HepG2 (cell line): ENCODE results near the gene MS4A3. TPM values are rescaled to one million over a fixed set of nuclear protein-coding genes. Genes with fewer than 3 reads are reported as not detected.

Experiments used
- ATAC-seq: fragments of 200-7000 bp; cut with Tn5 transposase; 3 replicates; pipeline ENCODE4 v1.9.1; 2020; ENCODE audit warnings: mild to moderate bottlenecking, moderate library complexity
- BruUV-seq: library from RNA; stranded (reverse); fragments of 400-500 nt; replicated peaks from 2 replicates; lab custom pipeline; 2021; lab: Mats Ljungman, UMichigan
- CTCF ChIA-PET: fragments of 300-600 bp; formaldehyde crosslinking; extraction: SDS; loops from one replicate; lab custom pipeline; 2021; ENCODE audit warnings: low total read pairs, inconsistent platforms, low intra/inter-chr PET ratio; lab: Yijun Ruan, JAX
- POLR2A ChIA-PET: fragments of 350-600 bp; sonication (Branson Sonifier 250); formaldehyde crosslinking; loops from one replicate; lab custom pipeline; 2020; ENCODE audit warnings: antibody characterized with exemption, inconsistent platforms; lab: Yijun Ruan, JAX
- DNase-seq: peaks from one replicate; pipeline ENCODE4 v3.0.0-alpha.2; 2015; ENCODE audit warnings: low spot score
- FAIRE-seq: peaks from 3 replicates; lab custom pipeline; 2011; peaks lifted over from hg19 to GRCh38; lab: Jason Lieb, UNC
- H2AFZ ChIP-seq: one replicate; pipeline ENCODE4 v1.6.1; 2011; ENCODE audit warnings: low read length, inconsistent platforms
- H3K27ac ChIP-seq: fragments of 300-600 bp; 3 replicates; pipeline ENCODE4 v1.8.0; 2011; ENCODE audit warnings: mixed run types, mild to moderate bottlenecking, mixed read lengths, low read length, inconsistent platforms; ENCODE audit not compliant: insufficient read depth; ENCODE audit errors: extremely low read length
- H3K27me3 ChIP-seq, 2 experiments: fragments of 200-600 bp in 1 of 2; 2 replicates in 1 of 2; 3 replicates in 1 of 2; pipeline versions ENCODE4 v1.6.0 to v1.8.0; 2011; ENCODE audit warnings: low read length in 2 of 2, mild to moderate bottlenecking in 2 of 2, moderate library complexity in 2 of 2, inconsistent platforms in 1 of 2; ENCODE audit not compliant: insufficient read depth in 2 of 2, control insufficient read depth in 1 of 2
- H3K36me3 ChIP-seq, 2 experiments: fragments of 200-600 bp in 1 of 2; replicated peaks in 1 of 2; 2 replicates in 1 of 2; 3 replicates in 1 of 2; pipeline versions ENCODE4 v1.5.1 to v1.8.0; 2011; ENCODE audit warnings: low read length in 2 of 2, inconsistent platforms in 1 of 2; ENCODE audit not compliant: insufficient read depth in 2 of 2, control insufficient read depth in 1 of 2
- H3K4me1 ChIP-seq: 2 replicates; pipeline ENCODE4 v1.5.1; 2012; ENCODE audit warnings: low read length, inconsistent platforms; ENCODE audit not compliant: insufficient read depth
- H3K4me2 ChIP-seq: 2 replicates; pipeline ENCODE4 v1.6.0; 2011; ENCODE audit warnings: low read depth, low read length, inconsistent platforms
- H3K4me3 ChIP-seq, 3 experiments: fragments of 200-600 bp in 1 of 3; sonication (generic), shearing (Covaris generic) in 1 of 3; replicated peaks in 1 of 3; 2 replicates each; pipeline ENCODE4 v1.5.1; 2011 to 2016; ENCODE audit warnings: low read length in 3 of 3, inconsistent platforms in 2 of 3, low read depth in 2 of 3, mild to moderate bottlenecking in 2 of 3, control low read depth in 1 of 3, mixed read lengths in 1 of 3; ENCODE audit not compliant: insufficient read depth in 1 of 3
- H3K79me2 ChIP-seq: one replicate; pipeline ENCODE4 v1.6.1; 2011; ENCODE audit warnings: low read length, inconsistent platforms; ENCODE audit not compliant: insufficient read depth
- H3K9ac ChIP-seq: 2 replicates; pipeline ENCODE4 v1.6.0; 2011; ENCODE audit warnings: mild to moderate bottlenecking, low read depth, low read length, inconsistent platforms; ENCODE audit not compliant: insufficient read depth
- H3K9me3 ChIP-seq: 2 replicates; pipeline ENCODE4 v1.5.1; 2012; ENCODE audit warnings: mild to moderate bottlenecking, low read length
- H4K20me1 ChIP-seq: 2 replicates; pipeline ENCODE4 v1.6.0; 2011; ENCODE audit warnings: inconsistent platforms, mild to moderate bottlenecking, low read length, moderate library complexity; ENCODE audit not compliant: insufficient read depth
- BCL6 ChIP-seq: IDR thresholded peaks from 2 replicates; pipeline ENCODE4 v1.6.1; 2016; ENCODE audit warnings: missing genetic modification reagents, missing compliant biosample characterization
- CEBPB ChIP-seq: IDR thresholded peaks from 2 replicates; pipeline ENCODE4 v1.6.1; 2011; ENCODE audit warnings: low read depth, low read length, improper control_type of control experiment, borderline replicate concordance
- KLF12 ChIP-seq: sonication (generic); formaldehyde crosslinking; IDR thresholded peaks from 2 replicates; pipeline ENCODE4 v1.4.0; 2020; ENCODE audit warnings: missing genetic modification reagents, borderline replicate concordance
- KLF6 ChIP-seq: IDR thresholded peaks from 2 replicates; pipeline ENCODE4 v1.8.0; 2016; ENCODE audit warnings: missing biosample characterization, missing genetic modification reagents
- NFE2L2 ChIP-seq: fragments of 150-350 bp; IDR thresholded peaks from 2 replicates; pipeline ENCODE4 v1.6.1; 2014; ENCODE audit warnings: low read length
- NR2F6 ChIP-seq, 2 experiments: IDR thresholded peaks; 2 replicates each; pipeline ENCODE4 v1.6.1; 2016; ENCODE audit warnings: antibody characterized with exemption in 1 of 2, mild to moderate bottlenecking in 1 of 2
- PCBP1 ChIP-seq: fragments of 200-400 bp; formaldehyde crosslinking; IDR thresholded peaks from 2 replicates; pipeline ENCODE4 v1.6.1; 2017; ENCODE audit warnings: mild to moderate bottlenecking, low read depth, low read length, borderline replicate concordance
- ZMAT3 ChIP-seq: sonication (generic); formaldehyde crosslinking; conservative IDR thresholded peaks from 2 replicates; pipeline ENCODE4 v1.7.0; 2021; ENCODE audit warnings: missing genetic modification reagents
- ZNF121 ChIP-seq: sonication (generic); formaldehyde crosslinking; IDR thresholded peaks from 2 replicates; pipeline ENCODE4 v1.5.0; 2020; ENCODE audit warnings: mild to moderate bottlenecking, missing genetic modification reagents
- ZNF552 ChIP-seq: sonication (generic); formaldehyde crosslinking; IDR thresholded peaks from 2 replicates; pipeline ENCODE4 v1.9.0; 2022; ENCODE audit warnings: missing genetic modification reagents, mild to moderate bottlenecking, borderline replicate concordance
- WGBS: methylation state at CpG from one replicate; pipeline ENCODE4 v1.1.6; 2017; ENCODE audit warnings: low lambda C conversion rate; 5-methylcytosine and 5-hydroxymethylcytosine counted together
- in situ Hi-C: cut with HindIII; loops from 2 replicates; pipeline ENCODE4 v1.10.0; 2017; ENCODE audit warnings: low pct_unique_long_range_greater_than_20kb; ENCODE audit not compliant: extremely low pct_ligation_motif_present
- intact Hi-C: fragments of 100-400 bp; cut with micrococcal nuclease; formaldehyde crosslinking; loops from one replicate; pipeline ENCODE4 v1.10.0; 2022; ENCODE audit not compliant: unreplicated experiment
- polyA plus RNA-seq, 8 experiments: library from polyadenylated mRNA; depleted of rRNA in 3 of 8; stranded (reverse) in 7 of 8; unstranded in 1 of 8; fragments of >200 nt; fragmentation: Illumina TruSeq in 4 of 8; extraction: Trizol in 4 of 8; gene quantifications; 2 replicates each; pipeline versions ENCODE4 v1.2.1 to v1.2.3, GENCODE V29; 2011 to 2016; ENCODE audit warnings: low read depth in 4 of 8, missing spikeins in 1 of 8, mixed read lengths in 1 of 8; ENCODE audit not compliant: insufficient read depth in 1 of 8
- total RNA-seq, 5 experiments: library from RNA; depleted of rRNA; stranded (reverse); fragments of >200 nt; fragmentation: Illumina TruSeq; extraction: Trizol; gene quantifications; 2 replicates each; pipeline ENCODE4 v1.2.3, GENCODE V29; 2016; ENCODE audit warnings: low read depth in 1 of 5
- TF ChIP-seq, protein P1 (sequence below): IDR thresholded peaks from 2 replicates; pipeline ENCODE4 v1.6.1; 2016
- TF ChIP-seq, protein P2 (sequence below), 2 experiments: sonication (generic) in 1 of 2; formaldehyde crosslinking in 1 of 2; IDR thresholded peaks; 2 replicates each; pipeline versions ENCODE4 v1.4.0 to v1.6.1; 2018 to 2020; ENCODE audit warnings: missing genetic modification reagents in 2 of 2, borderline replicate concordance in 1 of 2, low read depth in 1 of 2, mild to moderate bottlenecking in 1 of 2, missing biosample characterization in 1 of 2
- TF ChIP-seq, protein P3 (sequence below): sonication (generic); formaldehyde crosslinking; IDR thresholded peaks from 2 replicates; pipeline ENCODE4 v1.5.1; 2020; ENCODE audit warnings: mild to moderate bottlenecking, missing genetic modification reagents
- TF ChIP-seq, protein P4 (sequence below): sonication (generic); formaldehyde crosslinking; IDR thresholded peaks from 2 replicates; pipeline ENCODE4 v1.5.1; 2020; ENCODE audit warnings: missing genetic modification reagents, mild to moderate bottlenecking, borderline replicate concordance
- TF ChIP-seq, protein P5 (sequence below): IDR thresholded peaks from 2 replicates; pipeline ENCODE4 v1.6.1; 2012; ENCODE audit warnings: low read depth, low read length, improper control_type of control experiment
- TF ChIP-seq, protein P6 (sequence below): sonication (generic); formaldehyde crosslinking; IDR thresholded peaks from 2 replicates; pipeline ENCODE4 v1.5.0; 2020; ENCODE audit warnings: missing genetic modification reagents, mild to moderate bottlenecking, borderline replicate concordance

The MS4A3 gene
- total and polyA plus RNA-seq, 2 of the 13 experiments (the other 11 are each of a cell fraction or from before 2014, with no cell fraction given), result not detected

DNA sequence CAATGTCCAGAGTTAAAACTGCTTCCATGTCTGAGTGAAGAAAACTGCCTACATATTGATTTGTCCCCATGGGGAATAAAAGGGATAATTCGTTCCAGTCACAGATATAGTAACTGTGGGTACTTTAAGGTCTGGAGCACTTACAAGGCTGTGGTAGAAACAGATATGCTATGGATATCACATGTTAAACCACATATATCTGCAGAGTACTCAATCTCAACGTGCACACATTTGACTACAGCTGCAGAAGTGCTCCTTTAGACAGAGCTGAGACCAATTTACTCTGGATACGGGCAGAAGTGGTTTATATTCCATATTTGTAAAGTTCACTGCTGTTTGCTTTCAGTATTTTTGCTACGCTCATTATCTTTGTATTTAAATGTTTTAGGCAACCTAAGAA, 22.3 kb downstream of the MS4A3 start:
- no peaks in the 10 kb centered on the region for H3K79me2 ChIP-seq
- no peaks in the 10 kb centered on the region for H4K20me1 ChIP-seq
- H3K4me1 ChIP-seq, result no peaks in the 10 kb centered on the region
- in situ Hi-C loops (no loop called here), intact Hi-C loops (no loop called here)
- no peak for ATAC-seq
- no TSS peak for BruUV-seq
- no peak overlapping the region for H3K4me3 ChIP-seq
- no peak for DNase-seq
- H3K4me2 ChIP-seq, result no peak overlapping the region
- H2AFZ ChIP-seq, result no peak overlapping the region
- CTCF ChIA-PET, result no interaction called here
- no peak overlapping the region for H3K9ac ChIP-seq
- no peaks in the 10 kb centered on the region for H3K27me3 ChIP-seq
- WGBS, result 4% methylated on average over 4 of the region's 4 CpGs
- FAIRE-seq, result no peak
- H3K36me3 ChIP-seq, result no peaks in the 10 kb centered on the region
- no peaks in the 10 kb centered on the region for H3K9me3 ChIP-seq
- POLR2A ChIA-PET, result no interaction called here
- no peak overlapping the region for H3K27ac ChIP-seq
- TF ChIP-seq, protein P1, sequence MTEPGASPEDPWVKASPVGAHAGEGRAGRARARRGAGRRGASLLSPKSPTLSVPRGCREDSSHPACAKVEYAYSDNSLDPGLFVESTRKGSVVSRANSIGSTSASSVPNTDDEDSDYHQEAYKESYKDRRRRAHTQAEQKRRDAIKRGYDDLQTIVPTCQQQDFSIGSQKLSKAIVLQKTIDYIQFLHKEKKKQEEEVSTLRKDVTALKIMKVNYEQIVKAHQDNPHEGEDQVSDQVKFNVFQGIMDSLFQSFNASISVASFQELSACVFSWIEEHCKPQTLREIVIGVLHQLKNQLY, result no peak
- TF ChIP-seq ZNF552, result no peak
- no peak for TF ChIP-seq KLF12 (CRISPR knock-in tag)
- no peak for TF ChIP-seq ZNF121
- TF ChIP-seq, protein P2, sequence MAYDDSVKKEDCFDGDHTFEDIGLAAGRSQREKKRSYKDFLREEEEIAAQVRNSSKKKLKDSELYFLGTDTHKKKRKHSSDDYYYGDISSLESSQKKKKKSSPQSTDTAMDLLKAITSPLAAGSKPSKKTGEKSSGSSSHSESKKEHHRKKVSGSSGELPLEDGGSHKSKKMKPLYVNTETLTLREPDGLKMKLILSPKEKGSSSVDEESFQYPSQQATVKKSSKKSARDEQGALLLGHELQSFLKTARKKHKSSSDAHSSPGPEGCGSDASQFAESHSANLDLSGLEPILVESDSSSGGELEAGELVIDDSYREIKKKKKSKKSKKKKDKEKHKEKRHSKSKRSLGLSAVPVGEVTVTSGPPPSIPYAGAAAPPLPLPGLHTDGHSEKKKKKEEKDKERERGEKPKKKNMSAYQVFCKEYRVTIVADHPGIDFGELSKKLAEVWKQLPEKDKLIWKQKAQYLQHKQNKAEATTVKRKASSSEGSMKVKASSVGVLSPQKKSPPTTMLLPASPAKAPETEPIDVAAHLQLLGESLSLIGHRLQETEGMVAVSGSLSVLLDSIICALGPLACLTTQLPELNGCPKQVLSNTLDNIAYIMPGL (CRISPR knock-in tag; IDR thresholded peaks at IDR 0.05; ENCODE audit: borderline replicate concordance in 1 of 2, low read depth in 1 of 2), result no peak
- TF ChIP-seq, protein P3, sequence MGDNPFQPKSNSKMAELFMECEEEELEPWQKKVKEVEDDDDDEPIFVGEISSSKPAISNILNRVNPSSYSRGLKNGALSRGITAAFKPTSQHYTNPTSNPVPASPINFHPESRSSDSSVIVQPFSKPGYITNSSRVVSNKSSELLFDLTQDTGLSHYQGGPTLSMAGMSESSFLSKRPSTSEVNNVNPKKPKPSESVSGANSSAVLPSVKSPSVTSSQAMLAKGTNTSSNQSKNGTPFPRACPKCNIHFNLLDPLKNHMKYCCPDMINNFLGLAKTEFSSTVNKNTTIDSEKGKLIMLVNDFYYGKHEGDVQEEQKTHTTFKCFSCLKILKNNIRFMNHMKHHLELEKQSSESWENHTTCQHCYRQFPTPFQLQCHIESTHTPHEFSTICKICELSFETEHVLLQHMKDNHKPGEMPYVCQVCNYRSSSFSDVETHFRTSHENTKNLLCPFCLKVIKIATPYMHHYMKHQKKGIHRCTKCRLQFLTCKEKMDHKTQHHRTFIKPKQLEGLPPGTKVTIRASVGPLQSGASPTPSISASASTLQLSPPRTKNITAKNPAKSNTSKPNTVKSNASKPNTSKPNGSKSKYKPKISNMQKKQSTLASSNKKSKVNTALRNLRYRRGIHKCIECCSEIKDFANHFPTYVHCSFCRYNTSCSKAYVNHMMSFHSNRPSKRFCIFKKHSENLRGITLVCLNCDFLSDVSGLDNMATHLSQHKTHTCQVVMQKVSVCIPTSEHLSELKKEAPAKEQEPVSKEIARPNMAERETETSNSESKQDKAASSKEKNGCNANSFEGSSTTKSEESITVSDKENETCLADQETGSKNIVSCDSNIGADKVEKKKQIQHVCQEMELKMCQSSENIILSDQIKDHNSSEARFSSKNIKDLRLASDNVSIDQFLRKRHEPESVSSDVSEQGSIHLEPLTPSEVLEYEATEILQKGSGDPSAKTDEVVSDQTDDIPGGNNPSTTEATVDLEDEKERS, result no peak
- TF ChIP-seq NFE2L2, result no peak
- TF ChIP-seq, protein P4, sequence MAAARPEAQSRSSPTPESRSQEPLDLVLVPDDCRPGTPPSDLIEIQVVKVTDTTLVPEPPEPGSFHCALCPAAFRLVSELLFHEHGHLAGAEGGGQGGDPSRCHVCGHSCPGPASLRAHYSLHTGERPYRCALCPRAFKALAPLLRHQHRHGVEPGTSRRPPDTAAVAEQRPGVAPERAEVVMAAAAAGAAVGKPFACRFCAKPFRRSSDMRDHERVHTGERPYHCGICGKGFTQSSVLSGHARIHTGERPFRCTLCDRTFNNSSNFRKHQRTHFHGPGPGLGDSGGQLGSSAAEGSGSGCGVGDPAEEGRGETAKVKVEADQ, result no peak
- TF ChIP-seq, protein P5, sequence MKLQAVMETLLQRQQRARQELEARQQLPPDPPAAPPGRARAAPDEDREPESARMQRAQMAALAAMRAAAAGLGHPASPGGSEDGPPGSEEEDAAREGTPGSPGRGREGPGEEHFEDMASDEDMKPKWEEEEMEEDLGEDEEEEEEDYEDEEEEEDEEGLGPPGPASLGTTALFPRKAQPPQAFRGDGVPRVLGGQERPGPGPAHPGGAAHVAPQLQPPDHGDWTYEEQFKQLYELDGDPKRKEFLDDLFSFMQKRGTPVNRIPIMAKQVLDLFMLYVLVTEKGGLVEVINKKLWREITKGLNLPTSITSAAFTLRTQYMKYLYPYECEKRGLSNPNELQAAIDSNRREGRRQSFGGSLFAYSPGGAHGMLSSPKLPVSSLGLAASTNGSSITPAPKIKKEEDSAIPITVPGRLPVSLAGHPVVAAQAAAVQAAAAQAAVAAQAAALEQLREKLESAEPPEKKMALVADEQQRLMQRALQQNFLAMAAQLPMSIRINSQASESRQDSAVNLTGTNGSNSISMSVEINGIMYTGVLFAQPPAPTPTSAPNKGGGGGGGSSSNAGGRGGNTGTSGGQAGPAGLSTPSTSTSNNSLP, result no peak
- TF ChIP-seq CEBPB, result no peak
- TF ChIP-seq, protein P6, sequence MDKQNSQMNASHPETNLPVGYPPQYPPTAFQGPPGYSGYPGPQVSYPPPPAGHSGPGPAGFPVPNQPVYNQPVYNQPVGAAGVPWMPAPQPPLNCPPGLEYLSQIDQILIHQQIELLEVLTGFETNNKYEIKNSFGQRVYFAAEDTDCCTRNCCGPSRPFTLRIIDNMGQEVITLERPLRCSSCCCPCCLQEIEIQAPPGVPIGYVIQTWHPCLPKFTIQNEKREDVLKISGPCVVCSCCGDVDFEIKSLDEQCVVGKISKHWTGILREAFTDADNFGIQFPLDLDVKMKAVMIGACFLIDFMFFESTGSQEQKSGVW (CRISPR knock-in tag), result no peak
- no peak for TF ChIP-seq ZMAT3 (CRISPR knock-in tag)
- no peak for TF ChIP-seq KLF6 (CRISPR knock-in tag)
- no peak for TF ChIP-seq NR2F6 (IDR thresholded peaks at IDR 0.05)
- no peak for TF ChIP-seq NR2F6 (CRISPR knock-in tag; IDR thresholded peaks at IDR 0.05)
- TF ChIP-seq PCBP1, result no peak
- TF ChIP-seq BCL6 (CRISPR knock-in tag), result no peak
